GM19467 (cell line): Measurements from ENCODE around the gene DSG2.

Source experiments
- ATAC-seq: cut with Tn5 transposase; IDR thresholded peaks from one replicate; pipeline ENCODE4 v1.9.1; 2021; ENCODE audit warnings: mild to moderate bottlenecking, moderate library complexity; ENCODE audit not compliant: unreplicated experiment

The DSG2 gene

GRCh38 chr18:31583185-31583854 is 85.3 kb downstream of the DSG2 start:
- ATAC-seq, result no peak

GRCh38 chr18:31585991-31586390 is 88.0 kb downstream of the DSG2 start:
- no peak for ATAC-seq

GRCh38 chr18:31586616-31587015 is 88.6 kb downstream of the DSG2 start:
- no peak for ATAC-seq

GRCh38 chr18:31587529-31587928 is 89.6 kb downstream of the DSG2 start:
- no peak for ATAC-seq

GRCh38 chr18:31590570-31590969 is 92.6 kb downstream of the DSG2 start:
- no peak for ATAC-seq

DNA sequence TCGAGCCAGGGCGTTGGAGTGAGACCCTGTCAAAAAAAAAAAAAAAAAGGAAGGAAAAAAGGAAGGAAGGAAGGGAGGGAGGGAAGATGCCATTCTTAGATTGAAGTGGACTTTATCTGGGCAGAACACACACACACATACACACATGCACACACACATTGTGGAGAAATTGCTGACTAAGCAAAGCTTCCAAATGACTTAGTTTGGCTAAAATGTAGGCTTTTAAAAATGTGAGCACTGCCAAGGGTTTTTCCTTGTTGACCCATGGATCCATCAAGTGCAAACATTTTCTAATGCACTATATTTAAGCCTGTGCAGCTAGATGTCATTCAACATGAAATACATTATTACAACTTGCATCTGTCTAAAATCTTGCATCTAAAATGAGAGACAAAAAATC is 93.1 kb downstream of the DSG2 start:
- no peak for ATAC-seq

DNA sequence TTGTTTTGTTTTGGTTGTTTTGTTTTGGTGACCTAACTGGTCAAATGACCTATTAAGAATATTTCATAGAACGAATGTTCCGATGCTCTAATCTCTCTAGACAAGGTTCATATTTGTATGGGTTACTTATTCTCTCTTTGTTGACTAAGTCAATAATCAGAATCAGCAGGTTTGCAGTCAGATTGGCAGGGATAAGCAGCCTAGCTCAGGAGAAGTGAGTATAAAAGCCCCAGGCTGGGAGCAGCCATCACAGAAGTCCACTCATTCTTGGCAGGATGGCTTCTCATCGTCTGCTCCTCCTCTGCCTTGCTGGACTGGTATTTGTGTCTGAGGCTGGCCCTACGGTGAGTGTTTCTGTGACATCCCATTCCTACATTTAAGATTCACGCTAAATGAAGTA is 93.7 kb downstream of the DSG2 start, which contains the start of gene TTR:
TTR (plus strand) TSS at position 250 of the 400 bp plus-strand sequence; CDS start at position 276, 26 bp downstream.
- no peak for ATAC-seq

- ATAC-seq, result no peak
These were observed 94.7 kb downstream of the DSG2 start for GRCh38 chr18:31592506-31593157.

- no peak for ATAC-seq
These were observed 97.3 kb downstream of the DSG2 start for GRCh38 chr18:31595121-31595771.

DNA sequence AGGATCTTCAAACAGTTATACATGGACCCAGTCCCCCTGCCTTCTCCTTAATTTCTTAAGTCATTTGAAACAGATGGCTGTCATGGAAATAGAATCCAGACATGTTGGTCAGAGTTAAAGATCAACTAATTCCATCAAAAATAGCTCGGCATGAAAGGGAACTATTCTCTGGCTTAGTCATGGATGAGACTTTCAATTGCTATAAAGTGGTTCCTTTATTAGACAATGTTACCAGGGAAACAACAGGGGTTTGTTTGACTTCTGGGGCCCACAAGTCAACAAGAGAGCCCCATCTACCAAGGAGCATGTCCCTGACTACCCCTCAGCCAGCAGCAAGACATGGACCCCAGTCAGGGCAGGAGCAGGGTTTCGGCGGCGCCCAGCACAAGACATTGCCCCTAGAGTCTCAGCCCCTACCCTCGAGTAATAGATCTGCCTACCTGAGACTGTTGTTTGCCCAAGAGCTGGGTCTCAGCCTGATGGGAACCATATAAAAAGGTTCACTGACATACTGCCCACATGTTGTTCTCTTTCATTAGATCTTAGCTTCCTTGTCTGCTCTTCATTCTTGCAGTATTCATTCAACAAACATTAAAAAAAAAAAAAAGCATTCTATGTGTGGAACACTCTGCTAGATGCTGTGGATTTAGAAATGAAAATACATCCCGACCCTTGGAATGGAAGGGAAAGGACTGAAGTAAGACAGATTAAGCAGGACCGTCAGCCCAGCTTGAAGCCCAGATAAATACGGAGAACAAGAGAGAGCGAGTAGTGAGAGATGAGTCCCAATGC is 98.3 kb downstream of the DSG2 start:
- ATAC-seq, result no peak

GRCh38 chr18:31598021-31598805 is 100.2 kb downstream of the DSG2 start:
- no peak for ATAC-seq
